ENCODE results near the gene ANK2.

DNA sequence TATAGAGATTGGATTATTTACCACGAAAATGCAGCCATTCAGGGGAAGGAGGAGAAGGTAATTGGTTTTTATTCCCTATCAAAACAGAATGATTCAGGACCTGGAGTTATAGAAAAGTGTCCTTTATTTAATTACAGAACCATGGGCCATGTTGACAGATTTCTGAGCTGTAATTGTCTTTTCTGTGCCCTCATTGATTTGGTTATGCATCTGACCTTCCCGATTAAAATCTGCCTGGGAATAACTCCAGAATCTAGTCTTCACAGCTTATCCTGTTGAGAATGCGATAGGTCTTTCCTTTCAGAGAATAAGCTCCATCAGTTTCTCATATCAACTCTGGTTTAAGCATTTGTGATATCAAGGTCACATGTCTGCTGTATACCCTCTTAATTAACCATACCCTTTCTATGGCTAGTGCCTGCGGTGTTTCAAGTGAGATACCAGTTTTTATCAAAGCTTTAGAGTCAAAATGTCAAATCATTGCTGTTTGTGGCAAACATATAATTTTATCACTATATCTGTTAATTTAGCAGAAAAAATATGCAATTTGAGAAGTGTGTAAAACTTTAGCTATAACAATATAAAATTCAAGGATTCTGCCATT is 37.2 kb upstream of the ANK2 start:
- TF ChIP-seq, protein P1, sequence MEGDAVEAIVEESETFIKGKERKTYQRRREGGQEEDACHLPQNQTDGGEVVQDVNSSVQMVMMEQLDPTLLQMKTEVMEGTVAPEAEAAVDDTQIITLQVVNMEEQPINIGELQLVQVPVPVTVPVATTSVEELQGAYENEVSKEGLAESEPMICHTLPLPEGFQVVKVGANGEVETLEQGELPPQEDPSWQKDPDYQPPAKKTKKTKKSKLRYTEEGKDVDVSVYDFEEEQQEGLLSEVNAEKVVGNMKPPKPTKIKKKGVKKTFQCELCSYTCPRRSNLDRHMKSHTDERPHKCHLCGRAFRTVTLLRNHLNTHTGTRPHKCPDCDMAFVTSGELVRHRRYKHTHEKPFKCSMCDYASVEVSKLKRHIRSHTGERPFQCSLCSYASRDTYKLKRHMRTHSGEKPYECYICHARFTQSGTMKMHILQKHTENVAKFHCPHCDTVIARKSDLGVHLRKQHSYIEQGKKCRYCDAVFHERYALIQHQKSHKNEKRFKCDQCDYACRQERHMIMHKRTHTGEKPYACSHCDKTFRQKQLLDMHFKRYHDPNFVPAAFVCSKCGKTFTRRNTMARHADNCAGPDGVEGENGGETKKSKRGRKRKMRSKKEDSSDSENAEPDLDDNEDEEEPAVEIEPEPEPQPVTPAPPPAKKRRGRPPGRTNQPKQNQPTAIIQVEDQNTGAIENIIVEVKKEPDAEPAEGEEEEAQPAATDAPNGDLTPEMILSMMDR (IDR thresholded peaks at IDR 0.05; ENCODE audit: low read depth, low read length), result no peak
- TF ChIP-seq POLR2A (IDR thresholded peaks at IDR 0.05; ENCODE audit: extremely low read depth, insufficient read length) (no peak), MYC (IDR thresholded peaks at IDR 0.05; ENCODE audit: low read depth, low read length) (no peak)
- TF ChIP-seq, protein P2, sequence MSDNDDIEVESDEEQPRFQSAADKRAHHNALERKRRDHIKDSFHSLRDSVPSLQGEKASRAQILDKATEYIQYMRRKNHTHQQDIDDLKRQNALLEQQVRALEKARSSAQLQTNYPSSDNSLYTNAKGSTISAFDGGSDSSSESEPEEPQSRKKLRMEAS (IDR thresholded peaks at IDR 0.05; ENCODE audit: low read depth, low read length), result no peak
